ENCODE data around the gene ZDHHC17.
A peak's percentile ranks its signal among the peaks of the same experiment; 100 is the strongest.
"Not testable (repeated sequence)": the region's sequence is repeated elsewhere in the genome, so short reads cannot be mapped to it uniquely, and the experiment has no call there.

The ZDHHC17 gene, protein sequence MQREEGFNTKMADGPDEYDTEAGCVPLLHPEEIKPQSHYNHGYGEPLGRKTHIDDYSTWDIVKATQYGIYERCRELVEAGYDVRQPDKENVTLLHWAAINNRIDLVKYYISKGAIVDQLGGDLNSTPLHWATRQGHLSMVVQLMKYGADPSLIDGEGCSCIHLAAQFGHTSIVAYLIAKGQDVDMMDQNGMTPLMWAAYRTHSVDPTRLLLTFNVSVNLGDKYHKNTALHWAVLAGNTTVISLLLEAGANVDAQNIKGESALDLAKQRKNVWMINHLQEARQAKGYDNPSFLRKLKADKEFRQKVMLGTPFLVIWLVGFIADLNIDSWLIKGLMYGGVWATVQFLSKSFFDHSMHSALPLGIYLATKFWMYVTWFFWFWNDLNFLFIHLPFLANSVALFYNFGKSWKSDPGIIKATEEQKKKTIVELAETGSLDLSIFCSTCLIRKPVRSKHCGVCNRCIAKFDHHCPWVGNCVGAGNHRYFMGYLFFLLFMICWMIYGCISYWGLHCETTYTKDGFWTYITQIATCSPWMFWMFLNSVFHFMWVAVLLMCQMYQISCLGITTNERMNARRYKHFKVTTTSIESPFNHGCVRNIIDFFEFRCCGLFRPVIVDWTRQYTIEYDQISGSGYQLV

DNA sequence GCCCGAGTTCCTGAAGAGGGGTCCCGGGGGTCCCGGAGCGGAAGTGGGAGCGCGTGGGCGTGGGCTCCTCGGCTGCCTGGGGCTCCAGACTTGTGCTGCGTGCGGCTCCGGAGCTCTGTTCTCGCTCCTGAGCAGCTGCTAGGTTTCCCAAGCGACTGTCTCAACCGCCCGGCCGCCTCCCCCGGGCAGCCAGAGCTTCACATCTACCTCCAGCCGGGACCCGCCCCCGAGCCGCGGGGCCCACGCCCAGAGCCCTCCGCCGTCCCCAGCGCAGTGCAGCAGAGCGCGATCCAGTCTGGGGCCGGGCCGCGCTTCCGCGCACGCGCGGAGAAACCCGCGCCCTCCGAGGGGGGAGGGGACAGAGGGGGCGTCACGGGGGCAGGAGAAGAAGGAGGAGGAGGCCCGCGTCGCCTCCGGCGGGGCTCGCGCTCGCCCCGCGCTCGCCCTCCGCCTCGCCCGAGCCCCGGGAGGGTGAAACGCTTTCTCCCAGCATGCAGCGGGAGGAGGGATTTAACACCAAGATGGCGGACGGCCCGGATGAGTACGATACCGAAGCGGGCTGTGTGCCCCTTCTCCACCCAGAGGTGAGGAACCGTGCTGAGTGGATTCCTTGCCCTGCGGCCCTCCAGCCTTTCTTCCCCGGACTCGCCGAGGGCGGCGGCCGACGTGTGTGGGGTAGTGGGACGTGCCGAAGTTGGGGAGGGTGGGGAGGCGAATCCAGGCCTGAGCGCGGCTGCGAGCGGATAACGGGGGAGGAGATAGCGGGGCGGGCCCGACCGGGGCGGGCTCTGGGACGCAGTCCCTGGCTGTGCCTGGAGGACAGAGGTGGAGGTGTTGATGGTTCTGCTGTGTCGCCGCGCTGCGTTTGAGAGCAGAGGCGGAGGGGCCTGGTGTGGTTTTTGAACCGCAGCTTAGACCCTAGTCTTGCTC, at the start of gene ZDHHC17:
TSS of gene ZDHHC17 (plus strand) at position 370 of the 930 bp plus-strand sequence. CDS start at position 492, 122 bp downstream.
- peak; percentile 69 to 89 for DNase-seq (ENCODE audit: extremely low read depth in 1 of 2, low read depth in 1 of 2)

DNA sequence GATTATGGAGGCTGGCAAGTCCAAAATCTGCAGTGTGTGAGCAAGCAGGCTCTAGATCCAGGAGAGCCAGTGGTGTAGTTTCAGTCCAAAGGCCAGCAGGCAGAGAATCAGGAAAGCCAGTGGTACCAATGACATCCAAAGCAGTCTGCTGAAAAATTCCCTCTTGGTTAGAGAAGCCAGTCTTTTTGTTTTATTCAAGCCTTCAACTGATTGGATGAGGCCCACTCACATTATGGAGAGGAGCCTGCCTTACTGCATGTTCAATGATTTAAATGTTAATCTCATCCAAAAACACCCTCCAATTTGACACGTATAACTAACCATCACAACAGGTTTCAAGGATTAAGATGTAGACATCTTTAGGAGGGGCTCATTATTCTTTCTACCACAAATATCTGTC, 49.5 kb upstream of the ZDHHC17 start:
- no peak for DNase-seq (ENCODE audit: extremely low read depth in 1 of 2, low read depth in 1 of 2)

DNA sequence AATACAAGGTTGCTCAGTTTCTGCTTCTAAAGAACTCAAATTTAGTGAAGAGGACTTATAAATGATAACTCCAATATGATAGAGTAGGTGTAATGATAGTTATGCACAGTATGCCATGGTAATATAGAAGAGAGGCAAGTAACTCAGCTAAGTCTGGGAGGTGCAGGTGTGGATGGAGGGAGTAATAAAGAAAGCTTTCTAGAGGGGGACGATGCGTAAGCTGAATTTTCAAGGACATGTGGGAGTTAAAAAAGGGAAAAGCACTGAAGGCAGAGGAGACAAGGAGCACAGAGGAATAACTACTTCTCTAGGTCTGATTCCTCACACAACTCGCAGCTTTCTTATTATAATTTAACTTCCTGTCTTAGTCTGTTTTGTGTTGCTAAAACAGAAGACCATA, 49.1 kb upstream of the ZDHHC17 start:
- no peak for DNase-seq (ENCODE audit: extremely low read depth in 1 of 2, low read depth in 1 of 2)

DNA sequence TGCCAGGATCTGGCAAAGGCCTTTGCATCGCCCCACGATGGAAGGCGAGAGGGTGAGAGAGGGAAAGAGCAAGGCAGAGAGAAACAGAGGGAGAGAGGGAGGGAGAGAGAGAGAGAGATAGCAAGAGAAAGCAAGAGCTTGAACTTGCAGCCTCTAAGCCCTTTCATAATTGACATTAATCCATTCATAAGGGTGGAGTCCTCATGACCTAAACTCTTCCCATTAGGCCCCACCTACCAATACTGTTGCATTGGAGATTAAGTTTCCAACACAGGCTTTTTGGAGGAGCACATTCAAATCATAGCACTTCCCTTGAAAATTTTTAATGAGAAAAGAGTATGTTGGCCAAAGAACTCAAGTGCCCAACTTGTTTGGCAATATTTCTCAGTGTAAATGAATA, 48.6 kb upstream of the ZDHHC17 start:
- no peak for DNase-seq (ENCODE audit: extremely low read depth in 1 of 2, low read depth in 1 of 2)

DNA sequence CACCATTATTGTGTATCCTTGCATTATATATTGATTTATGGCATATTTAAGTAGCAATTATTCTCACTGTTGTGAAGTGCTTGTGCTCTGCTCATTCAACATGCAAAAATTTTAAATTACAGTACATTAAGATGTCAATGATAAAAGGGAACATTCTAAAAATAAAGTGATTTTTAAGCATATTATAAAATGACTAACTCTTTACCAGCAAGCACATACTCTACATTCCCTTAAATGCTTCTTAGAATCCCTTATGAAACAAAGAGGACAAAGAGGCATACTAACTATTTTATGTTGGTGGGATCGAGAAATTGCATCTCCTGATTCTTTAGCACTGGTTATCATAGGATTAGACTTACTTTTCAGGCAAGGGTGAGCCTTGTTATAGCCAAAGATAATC, 46.6 kb upstream of the ZDHHC17 start:
- DNase-seq (ENCODE audit: extremely low read depth in 1 of 2, low read depth in 1 of 2) = no peak

DNA sequence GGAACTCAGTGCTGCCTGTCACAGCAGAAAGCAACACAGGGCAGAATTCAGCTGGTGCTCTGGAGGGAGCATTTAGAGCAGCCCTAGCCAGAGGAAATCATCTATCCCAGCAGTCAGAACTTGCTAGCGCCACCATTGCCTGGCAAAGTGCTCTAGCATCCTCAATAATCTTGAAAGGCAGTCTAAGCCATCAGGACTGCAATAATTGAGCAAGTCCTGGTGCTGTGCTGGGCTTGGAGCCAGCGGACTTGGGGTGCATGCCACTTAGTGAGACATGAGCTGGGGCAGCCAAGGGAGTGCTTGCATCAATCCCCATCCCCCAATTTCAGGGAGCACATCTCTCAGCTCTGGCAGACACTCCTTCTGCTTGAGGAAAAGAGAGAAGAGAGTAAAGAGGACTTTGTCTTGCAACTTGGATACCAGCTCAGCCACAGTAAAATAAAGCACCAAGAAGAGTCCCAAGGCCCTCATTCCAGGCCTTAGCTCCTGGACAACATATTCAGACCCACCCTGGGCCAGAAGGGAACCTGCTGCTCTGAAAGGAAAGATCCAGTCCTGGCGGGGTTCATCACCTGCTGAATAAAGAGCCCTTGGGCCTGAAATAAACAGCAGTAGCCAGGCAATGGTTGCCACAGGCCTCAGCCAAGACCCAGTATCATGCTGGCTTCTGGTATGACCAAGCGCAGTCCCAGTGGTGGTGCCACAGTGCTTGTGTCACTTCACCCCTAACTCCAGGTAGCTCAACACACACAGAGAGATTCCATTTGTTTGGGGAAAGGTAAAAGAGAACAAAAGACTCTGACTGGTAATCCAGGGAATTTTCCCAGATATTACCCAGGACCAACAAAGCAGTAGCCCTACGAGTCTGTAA, 44.5 kb upstream of the ZDHHC17 start:
- DNase-seq (ENCODE audit: extremely low read depth in 1 of 2, low read depth in 1 of 2) = no peak

DNA sequence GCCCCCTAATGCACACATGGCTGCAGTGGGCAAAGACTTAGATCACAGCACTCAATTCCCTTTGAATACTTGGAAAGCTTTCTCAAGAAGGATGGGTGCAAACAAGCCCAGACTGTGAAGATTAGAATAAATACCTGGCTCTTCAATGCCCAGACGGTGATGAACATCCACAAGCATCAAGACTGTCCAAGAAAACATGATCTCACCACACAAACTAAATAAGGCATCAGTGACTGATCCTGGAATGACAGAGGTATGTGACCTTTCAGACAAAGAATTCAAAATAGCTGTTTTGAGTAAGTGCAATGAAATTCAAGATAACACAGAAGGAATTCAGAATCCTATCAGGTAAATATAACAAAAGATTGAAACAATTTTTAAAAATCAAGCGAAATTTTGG, 43.8 kb upstream of the ZDHHC17 start:
- no peak for DNase-seq (ENCODE audit: extremely low read depth in 1 of 2, low read depth in 1 of 2)

DNA sequence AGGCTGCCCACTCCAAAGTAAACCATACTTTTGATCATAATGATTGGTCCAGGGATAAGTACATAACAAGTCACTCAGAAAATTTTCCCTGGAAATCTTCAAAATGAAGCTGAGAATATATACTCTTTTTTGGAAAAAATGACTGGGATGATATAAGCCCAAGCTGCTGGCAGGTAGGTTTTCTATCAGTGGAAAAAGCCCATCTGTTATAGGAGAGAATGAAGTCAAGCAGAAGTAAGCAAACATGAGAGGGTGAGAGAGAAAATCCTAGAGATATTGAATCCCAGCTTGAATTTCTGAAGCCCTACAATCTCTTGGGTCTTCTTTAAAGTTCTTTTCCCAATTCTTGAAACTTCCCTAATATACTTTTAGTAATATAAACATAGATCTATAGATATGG, 37.3 kb upstream of the ZDHHC17 start:
- DNase-seq (ENCODE audit: extremely low read depth in 1 of 2, low read depth in 1 of 2) = no peak

DNA sequence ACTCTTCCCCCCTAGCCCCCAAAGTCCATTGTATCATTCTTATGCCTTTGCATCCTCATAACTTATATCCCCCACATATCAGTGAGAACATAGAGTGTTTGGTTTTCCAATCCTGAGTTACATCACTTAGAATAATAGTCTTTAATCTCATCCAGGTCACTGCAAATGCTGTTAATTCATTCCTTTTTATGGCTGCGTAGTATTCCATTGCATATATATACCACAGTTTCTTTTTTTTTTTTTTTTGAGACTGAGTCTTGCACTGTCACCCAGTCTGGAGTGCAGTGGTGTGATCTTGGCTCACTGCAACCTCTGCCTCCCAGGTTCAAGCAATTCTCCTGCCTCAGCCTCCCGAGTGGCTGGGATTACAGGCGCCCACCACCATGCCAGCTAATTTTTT, 31.7 kb upstream of the ZDHHC17 start:
- DNase-seq (ENCODE audit: extremely low read depth in 1 of 2, low read depth in 1 of 2) = not testable (repeated sequence)

DNA sequence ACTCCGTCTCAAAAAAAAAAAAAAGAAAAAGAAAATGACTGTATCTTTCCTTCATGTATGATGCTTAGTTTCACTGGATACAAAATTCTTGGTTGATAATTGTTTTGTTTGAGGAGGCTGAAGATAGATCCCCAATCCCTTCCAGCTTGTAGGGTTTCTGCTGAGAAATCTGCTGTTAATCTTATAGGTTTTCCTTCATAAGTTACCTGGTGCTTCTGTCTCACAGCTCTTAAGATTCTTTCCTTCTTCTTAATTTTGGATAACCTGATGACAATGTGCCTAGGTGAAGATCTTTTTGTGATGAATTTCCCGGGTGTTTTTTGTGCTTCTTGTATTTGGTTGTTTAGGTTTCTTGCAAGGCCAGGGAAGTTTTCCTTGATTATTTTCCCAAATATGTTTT, 26.2 kb upstream of the ZDHHC17 start:
- not testable (repeated sequence) for DNase-seq (ENCODE audit: extremely low read depth in 1 of 2, low read depth in 1 of 2)

DNA sequence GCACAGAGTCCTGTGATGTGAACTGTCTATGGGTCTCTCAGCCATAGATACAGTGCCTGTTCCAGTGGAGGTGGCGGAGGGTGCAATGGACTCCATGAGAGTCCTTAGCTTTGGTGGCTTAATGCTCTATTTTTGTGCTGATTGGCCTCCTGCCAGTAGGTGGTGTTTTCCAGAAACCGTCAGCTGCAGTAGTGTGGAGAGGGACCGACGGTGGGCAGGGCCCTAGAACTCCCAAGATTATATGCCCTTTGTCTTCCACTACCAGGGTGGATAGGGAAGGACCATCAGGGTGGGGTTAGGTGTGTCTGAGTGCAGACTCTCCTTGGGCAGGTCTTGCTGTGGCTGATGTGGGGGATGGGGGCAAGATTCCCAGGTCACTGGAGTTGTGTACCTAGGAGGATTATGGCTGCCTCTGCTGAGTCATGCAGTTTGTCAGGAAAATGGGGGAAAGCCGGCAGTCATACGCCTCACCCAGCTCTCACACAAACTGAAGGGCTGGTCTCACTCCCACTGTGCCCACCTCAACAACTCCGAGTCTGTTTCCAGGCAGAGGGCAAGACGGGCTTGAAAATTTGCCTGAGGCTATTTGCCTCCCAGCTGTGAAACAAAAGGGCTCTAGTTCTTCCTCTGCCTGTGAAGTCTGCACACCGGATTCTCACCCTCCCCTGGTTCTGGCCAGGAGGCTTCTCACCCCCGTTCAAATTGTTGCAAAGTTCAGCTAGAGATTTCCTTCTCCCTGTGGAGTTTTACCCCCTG, 24.9 kb upstream of the ZDHHC17 start:
- no peak for DNase-seq (ENCODE audit: extremely low read depth in 1 of 2, low read depth in 1 of 2)

DNA sequence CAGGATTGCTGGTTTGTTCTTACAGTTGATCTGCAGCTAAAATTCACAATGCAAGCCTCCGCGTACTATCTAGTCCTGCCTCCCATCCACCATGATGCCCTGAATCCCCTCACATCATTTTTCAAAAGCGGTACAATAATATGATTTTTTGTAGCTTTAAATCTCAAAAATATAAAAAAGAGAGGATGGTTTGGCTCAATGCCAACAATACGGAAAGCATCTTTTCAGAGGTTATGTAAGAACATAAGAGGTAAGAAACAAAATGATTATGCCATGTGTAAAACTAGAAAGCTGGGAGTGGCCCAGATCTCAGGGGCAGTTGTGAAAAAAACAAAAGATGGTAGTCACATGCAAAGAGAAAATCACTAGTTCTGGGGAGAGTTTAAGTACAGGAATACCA, 24.0 kb upstream of the ZDHHC17 start:
- DNase-seq (ENCODE audit: extremely low read depth in 1 of 2, low read depth in 1 of 2) = no peak

DNA sequence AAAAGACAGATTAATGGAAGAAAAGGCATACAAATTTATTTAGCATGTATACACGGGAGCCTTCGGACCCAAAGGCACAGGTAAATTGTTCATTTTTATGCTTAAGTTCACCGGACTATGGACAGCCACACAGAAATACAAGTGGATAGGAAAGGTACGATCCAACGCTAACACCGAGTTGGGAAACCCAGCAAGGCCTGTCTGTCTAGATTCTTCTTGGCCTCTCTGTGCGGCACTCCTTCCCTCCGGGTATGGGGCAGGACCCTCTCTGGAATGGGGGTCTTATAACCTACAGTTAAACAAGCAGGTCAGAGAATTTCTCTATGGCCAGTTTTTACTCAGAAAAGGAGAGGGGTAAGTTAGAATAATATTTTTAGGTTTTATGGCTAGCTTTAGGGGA, 23.4 kb upstream of the ZDHHC17 start:
- no peak for DNase-seq (ENCODE audit: extremely low read depth in 1 of 2, low read depth in 1 of 2)

DNA sequence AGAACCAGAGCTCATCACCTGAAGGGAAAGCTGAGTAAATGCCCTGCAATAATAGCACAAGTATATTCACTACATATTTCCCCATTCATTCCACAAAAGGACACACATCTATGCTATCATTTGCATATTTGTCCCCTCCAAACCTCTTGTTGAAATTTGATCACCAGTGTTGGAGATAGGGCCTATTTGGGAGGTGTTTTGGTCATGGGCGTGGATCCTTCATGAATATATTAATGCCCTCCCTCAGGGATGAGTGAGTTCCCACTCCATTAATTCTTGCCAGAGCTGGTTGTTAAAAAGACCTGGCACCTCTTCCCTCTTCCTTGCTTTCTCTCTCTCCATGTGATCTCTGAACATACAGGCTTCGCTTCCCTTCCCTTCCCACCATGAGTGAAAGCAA, 18.6 kb upstream of the ZDHHC17 start:
- DNase-seq (ENCODE audit: extremely low read depth in 1 of 2, low read depth in 1 of 2) = no peak

DNA sequence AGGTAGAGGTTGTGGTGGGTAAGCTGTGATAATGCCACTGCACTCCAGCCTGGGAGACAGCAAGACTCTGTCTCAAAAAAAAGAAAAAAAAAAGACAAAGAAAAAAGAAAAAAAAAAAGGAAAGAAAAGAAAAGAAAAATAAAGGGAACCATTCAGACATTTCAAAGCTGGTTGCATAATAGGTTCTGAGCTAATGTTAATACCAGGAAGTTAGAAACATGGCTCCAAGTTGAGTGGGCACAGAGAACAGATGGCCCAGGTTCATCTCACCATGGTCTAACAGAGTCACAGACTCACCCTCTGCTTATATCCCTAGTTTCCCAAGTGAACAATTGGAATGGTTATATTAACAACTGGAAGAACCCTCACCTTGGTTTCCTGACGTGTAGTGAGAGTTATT, 17.4 kb upstream of the ZDHHC17 start:
- no peak for DNase-seq (ENCODE audit: extremely low read depth in 1 of 2, low read depth in 1 of 2)

DNA sequence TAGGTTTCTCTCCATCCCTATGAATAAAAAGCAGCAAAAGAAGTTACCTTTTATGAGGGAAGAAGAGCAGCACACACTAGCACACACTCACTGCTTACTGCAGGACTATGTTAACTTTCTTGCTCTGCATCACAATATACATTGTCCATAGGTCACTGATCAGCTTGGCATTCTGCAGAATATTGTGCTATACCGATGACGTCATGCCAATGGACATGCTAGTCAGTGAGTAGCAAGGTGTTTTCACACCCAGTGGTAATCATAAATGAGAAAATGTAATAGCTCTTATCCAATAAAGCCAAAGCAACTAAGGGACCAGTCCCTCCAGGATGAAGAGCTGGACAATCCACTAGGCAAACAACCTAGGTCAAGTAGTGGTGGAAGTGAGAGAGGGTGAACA, 16.7 kb upstream of the ZDHHC17 start:
- no peak for DNase-seq (ENCODE audit: extremely low read depth in 1 of 2, low read depth in 1 of 2)

DNA sequence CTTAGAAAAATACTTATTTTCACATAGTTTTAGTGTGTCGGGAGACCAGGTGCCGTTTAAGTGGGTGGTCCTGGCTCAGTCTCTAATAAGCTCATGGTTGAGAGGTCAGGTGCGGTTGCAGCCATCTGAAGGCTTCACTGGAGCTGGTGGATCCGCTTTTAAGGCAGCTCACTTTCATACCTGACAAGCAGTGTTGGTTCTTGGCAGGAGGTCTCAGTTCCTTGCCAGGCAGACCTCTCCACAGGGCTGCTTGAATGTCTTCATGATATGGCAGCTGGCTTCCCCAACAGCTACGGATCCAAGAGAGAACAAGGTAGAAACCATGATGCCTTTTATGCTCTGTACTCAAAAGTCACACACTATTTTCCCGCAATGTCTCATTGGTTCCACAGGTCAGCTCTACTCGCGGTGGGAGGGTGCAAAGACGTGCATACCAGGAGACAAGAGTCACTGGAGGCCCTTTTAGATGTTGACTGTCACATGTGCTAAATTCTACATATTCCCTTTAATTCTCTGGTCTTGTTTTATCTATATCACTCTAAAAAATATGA, 8.0 kb upstream of the ZDHHC17 start:
- DNase-seq (ENCODE audit: extremely low read depth in 1 of 2, low read depth in 1 of 2) = no peak

DNA sequence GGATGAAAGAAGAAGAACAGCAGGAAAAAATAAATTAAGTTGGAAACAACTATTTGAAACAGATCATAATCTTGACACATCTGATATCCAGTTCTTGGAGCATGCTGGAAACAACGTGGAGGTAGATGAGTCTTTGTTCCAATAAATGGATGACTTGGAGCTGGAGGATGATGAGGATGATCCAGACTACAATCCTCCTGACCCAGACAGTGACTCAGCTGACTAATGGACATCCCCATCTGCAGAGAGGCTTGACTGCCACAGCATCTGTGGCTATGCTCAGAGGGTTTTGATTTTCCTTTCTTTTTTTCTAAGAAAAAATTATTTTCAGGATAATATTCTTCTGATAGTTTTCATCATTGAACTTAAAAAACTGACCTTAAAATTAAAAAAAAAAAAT, 6.2 kb upstream of the ZDHHC17 start:
- no peak for DNase-seq (ENCODE audit: extremely low read depth in 1 of 2, low read depth in 1 of 2)

DNA sequence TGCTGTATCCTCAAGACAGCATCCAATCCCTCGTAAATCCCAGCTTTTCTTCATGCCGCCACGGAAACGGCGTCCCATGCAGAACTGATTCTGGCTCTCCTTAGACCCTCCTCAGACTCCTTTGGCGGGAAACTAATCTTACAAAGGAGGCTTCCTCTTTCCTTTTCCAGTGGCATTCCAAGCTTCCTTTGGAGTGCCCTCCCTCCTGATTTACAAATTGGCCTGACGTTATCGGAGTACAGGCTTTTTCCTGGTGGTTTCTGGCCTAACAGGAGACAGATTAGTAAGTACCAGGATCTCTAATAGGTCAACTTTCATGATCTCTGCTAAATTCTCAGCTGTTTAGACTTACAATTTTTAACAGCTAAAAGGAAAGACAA, 1.3 kb upstream of the ZDHHC17 start:
- no peak for DNase-seq (ENCODE audit: extremely low read depth in 1 of 2, low read depth in 1 of 2)

DNA sequence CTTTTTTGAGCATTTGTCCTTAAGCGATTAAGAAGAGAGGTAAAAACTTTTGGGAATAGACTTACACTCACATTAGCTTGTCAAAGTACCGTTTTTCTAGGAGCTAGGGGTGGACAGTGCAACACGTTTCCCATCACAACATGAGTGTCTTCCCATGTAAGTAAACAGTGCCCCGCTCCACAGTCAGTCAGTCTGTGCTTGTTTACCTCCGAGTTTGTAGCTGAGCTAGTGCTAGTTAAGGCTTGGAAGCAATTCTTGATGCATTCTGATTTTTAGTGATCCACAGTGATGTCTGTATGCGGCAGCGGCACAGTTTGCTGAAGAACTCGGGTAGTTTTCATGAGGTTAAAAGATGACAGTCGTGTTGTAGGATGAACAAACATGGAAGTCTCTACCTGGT, 941 bp downstream of the ZDHHC17 start:
- no peak for DNase-seq (ENCODE audit: extremely low read depth in 1 of 2, low read depth in 1 of 2)

All from activated CD8-positive, alpha-beta memory T cell treated with anti-CD3 and anti-CD28 coated beads for 1 hour (primary cell).